ENCODE measurements around the gene RAB31.

RAB31 gene

DNA sequence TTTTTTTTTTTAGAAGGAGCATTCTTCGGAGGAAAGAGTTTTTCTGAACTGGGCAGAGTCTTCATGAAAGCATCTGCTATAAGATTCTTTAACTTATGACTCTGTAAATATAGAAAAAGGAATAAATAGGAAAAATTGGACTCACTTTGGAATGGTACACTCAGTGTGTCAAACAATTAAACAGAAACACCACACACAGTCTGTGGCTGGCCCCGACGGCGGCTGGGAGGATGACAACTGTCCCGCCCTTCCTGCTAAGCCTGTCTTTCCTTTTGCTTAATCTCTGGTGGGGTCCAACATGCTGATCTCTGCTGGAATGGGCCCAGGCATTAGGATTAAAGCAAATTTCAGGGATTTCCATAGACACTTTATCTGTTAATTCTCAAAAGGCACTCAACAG, 12.5 kb upstream of the RAB31 start:
- Histone ChIP-seq H3K9me2 (ENCODE audit: low read depth, low read length) (no peaks in the 10 kb centered on the region), H3K9me3 (ENCODE audit: low read length) (no peaks in the 10 kb centered on the region), H3K36me3 (ENCODE audit: insufficient read depth, low read length) (no peaks in the 10 kb centered on the region), H3K4me2 (ENCODE audit: low read length) (no peak overlapping the region), H3K27ac (ENCODE audit: low read depth, low read length, poor library complexity, severe bottlenecking) (no peak overlapping the region), H4K20me1 (ENCODE audit: insufficient read depth, low read length) (no peaks in the 10 kb centered on the region), H3K9ac (ENCODE audit: low read length) (no peak overlapping the region), H3K4me1 (ENCODE audit: insufficient read depth, low read length, severe bottlenecking) (no peaks in the 10 kb centered on the region), H3K27me3 (ENCODE audit: insufficient read depth, low read length) (no peaks in the 10 kb centered on the region), H3K4me3 (ENCODE audit: low read depth, low read length, poor library complexity, severe bottlenecking) (no peak overlapping the region), H3K79me2 (ENCODE audit: insufficient read depth, low read length) (no peaks in the 10 kb centered on the region), H2AFZ (ENCODE audit: low read length) (no peak overlapping the region), H3F3A (ENCODE audit: insufficient read depth, low read length) (no peaks in the 10 kb centered on the region)
- no peak for TF ChIP-seq CTCF (IDR thresholded peaks at IDR 0.05; ENCODE audit: low read length)
- TF ChIP-seq EZH2 (IDR thresholded peaks at IDR 0.05; ENCODE audit: borderline replicate concordance, low read length) = no peak

DNA sequence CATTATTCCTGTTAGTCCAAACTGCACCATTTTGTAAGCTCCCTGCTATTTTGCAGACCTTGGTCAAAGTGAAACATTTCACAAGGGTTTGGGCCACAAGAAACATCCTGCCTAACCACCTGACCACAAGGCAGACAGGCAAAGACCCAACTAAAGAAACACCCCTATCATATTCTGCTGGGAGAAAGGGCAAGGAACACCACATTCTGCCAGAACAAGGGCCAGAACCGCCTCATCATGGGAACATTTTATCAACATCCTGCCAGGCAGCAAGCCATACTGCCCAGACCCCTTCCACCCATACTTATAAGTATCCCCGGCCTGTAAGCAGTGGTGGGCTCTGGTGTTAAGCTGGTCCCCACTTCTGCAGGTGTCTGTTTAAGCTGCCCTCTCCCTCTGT, 12.0 kb upstream of the RAB31 start:
- Histone ChIP-seq H3K9me2 (ENCODE audit: low read depth, low read length) (no peaks in the 10 kb centered on the region), H3K4me2 (ENCODE audit: low read length) (no peak overlapping the region), H3K27me3 (ENCODE audit: insufficient read depth, low read length) (no peaks in the 10 kb centered on the region), H3K36me3 (ENCODE audit: insufficient read depth, low read length) (no peaks in the 10 kb centered on the region), H3K9me3 (ENCODE audit: low read length) (no peaks in the 10 kb centered on the region), H3K27ac (ENCODE audit: low read depth, low read length, poor library complexity, severe bottlenecking) (no peak overlapping the region), H3K79me2 (ENCODE audit: insufficient read depth, low read length) (no peaks in the 10 kb centered on the region), H4K20me1 (ENCODE audit: insufficient read depth, low read length) (no peaks in the 10 kb centered on the region), H3K4me3 (ENCODE audit: low read depth, low read length, poor library complexity, severe bottlenecking) (no peak overlapping the region), H3F3A (ENCODE audit: insufficient read depth, low read length) (no peaks in the 10 kb centered on the region), H2AFZ (ENCODE audit: low read length) (no peak overlapping the region), H3K9ac (ENCODE audit: low read length) (no peak overlapping the region), H3K4me1 (ENCODE audit: insufficient read depth, low read length, severe bottlenecking) (no peaks in the 10 kb centered on the region)
- no peak for TF ChIP-seq CTCF (IDR thresholded peaks at IDR 0.05; ENCODE audit: low read length)
- no peak for TF ChIP-seq EZH2 (IDR thresholded peaks at IDR 0.05; ENCODE audit: borderline replicate concordance, low read length)

GRCh38 chr18:9696701-9697100, 11.4 kb upstream of the RAB31 start:
- H3K4me3 ChIP-seq (ENCODE audit: low read depth, low read length, poor library complexity, severe bottlenecking) = no peak overlapping the region
- H3K4me2 ChIP-seq (ENCODE audit: low read length) = no peak overlapping the region
- no peaks in the 10 kb centered on the region for H3F3A ChIP-seq (ENCODE audit: insufficient read depth, low read length)
- no peaks in the 10 kb centered on the region for H3K9me2 ChIP-seq (ENCODE audit: low read depth, low read length)
- H4K20me1 ChIP-seq (ENCODE audit: insufficient read depth, low read length) = no peaks in the 10 kb centered on the region
- H3K9me3 ChIP-seq (ENCODE audit: low read length) = no peaks in the 10 kb centered on the region
- no peak overlapping the region for H3K9ac ChIP-seq (ENCODE audit: low read length)
- H3K27me3 ChIP-seq (ENCODE audit: insufficient read depth, low read length) = no peaks in the 10 kb centered on the region
- no peaks in the 10 kb centered on the region for H3K4me1 ChIP-seq (ENCODE audit: insufficient read depth, low read length, severe bottlenecking)
- H2AFZ ChIP-seq (ENCODE audit: low read length) = no peak overlapping the region
- H3K36me3 ChIP-seq (ENCODE audit: insufficient read depth, low read length) = no peaks in the 10 kb centered on the region
- H3K27ac ChIP-seq (ENCODE audit: low read depth, low read length, poor library complexity, severe bottlenecking) = no peak overlapping the region
- TF ChIP-seq CTCF (IDR thresholded peaks at IDR 0.05; ENCODE audit: low read length) = no peak
- TF ChIP-seq EZH2 (IDR thresholded peaks at IDR 0.05; ENCODE audit: borderline replicate concordance, low read length) = no peak
- no peaks in the 10 kb centered on the region for H3K79me2 ChIP-seq (ENCODE audit: insufficient read depth, low read length)
